Astrocyte (in vitro differentiated cells and primary cell): ENCODE measurements around the gene ADGRA1. TPM values are rescaled to one million over a fixed set of nuclear protein-coding genes. Genes with fewer than 3 reads are reported as not detected.

Source experiments
- DNase-seq: peaks from one replicate; pipeline ENCODE4 v3.0.0-alpha.2; 2010; ENCODE audit warnings: low read depth
- FAIRE-seq: peaks from 2 replicates; lab custom pipeline; 2011; peaks lifted over from hg19 to GRCh38; lab: Jason Lieb, UNC
- H2AFZ ChIP-seq: 2 replicates; pipeline ENCODE4 v1.6.0; 2012; ENCODE audit warnings: low read depth, low read length, inconsistent platforms
- H3K27ac ChIP-seq: 2 replicates; pipeline ENCODE4 v1.5.1; 2011; ENCODE audit warnings: low read depth, low read length, inconsistent platforms
- H3K27me3 ChIP-seq: 2 replicates; pipeline ENCODE4 v1.6.0; 2011; ENCODE audit warnings: low read length, inconsistent platforms; ENCODE audit not compliant: insufficient read depth
- H3K36me3 ChIP-seq: 2 replicates; pipeline ENCODE4 v1.5.1; 2011; ENCODE audit warnings: low read length, inconsistent platforms; ENCODE audit not compliant: insufficient read depth
- H3K4me1 ChIP-seq: 2 replicates; pipeline ENCODE4 v1.5.1; 2011; ENCODE audit warnings: low read length, inconsistent platforms; ENCODE audit not compliant: insufficient read depth
- H3K4me2 ChIP-seq: 2 replicates; pipeline ENCODE4 v1.6.0; 2012; ENCODE audit warnings: low read length, inconsistent platforms
- H3K4me3 ChIP-seq: 2 replicates; pipeline ENCODE4 v1.5.1; 2011; ENCODE audit warnings: low read depth, mild to moderate bottlenecking, low read length, inconsistent platforms; ENCODE audit not compliant: insufficient read depth
- H3K79me2 ChIP-seq: 2 replicates; pipeline ENCODE4 v1.6.0; 2012; ENCODE audit warnings: mild to moderate bottlenecking, low read length, inconsistent platforms; ENCODE audit not compliant: insufficient read depth
- H3K9ac ChIP-seq: 2 replicates; pipeline ENCODE4 v1.6.0; 2012; ENCODE audit warnings: mild to moderate bottlenecking, low read length, inconsistent platforms
- H3K9me3 ChIP-seq: 2 replicates; pipeline ENCODE4 v1.5.1; 2012; ENCODE audit warnings: low read depth, mild to moderate bottlenecking, low read length, inconsistent platforms; ENCODE audit not compliant: insufficient read depth
- H4K20me1 ChIP-seq: 2 replicates; pipeline ENCODE4 v1.6.0; 2012; ENCODE audit warnings: low read length, inconsistent platforms; ENCODE audit not compliant: insufficient read depth
- H3K27ac Mint-ChIP-seq: one replicate; pipeline ENCODE4 v1.8.0; 2021; ENCODE audit warnings: mild to moderate bottlenecking, mixed read lengths; ENCODE audit not compliant: unreplicated experiment
- H3K27me3 Mint-ChIP-seq: one replicate; pipeline ENCODE4 v1.8.0; 2021; ENCODE audit warnings: low read depth, mixed read lengths; ENCODE audit not compliant: unreplicated experiment
- H3K36me3 Mint-ChIP-seq: one replicate; pipeline ENCODE4 v1.8.0; 2021; ENCODE audit warnings: low read depth, mixed read lengths; ENCODE audit not compliant: unreplicated experiment
- H3K4me1 Mint-ChIP-seq: one replicate; pipeline ENCODE4 v1.8.0; 2021; ENCODE audit warnings: low read depth, mixed read lengths; ENCODE audit not compliant: unreplicated experiment
- H3K4me3 Mint-ChIP-seq: one replicate; pipeline ENCODE4 v1.8.0; 2021; ENCODE audit warnings: mild to moderate bottlenecking, moderate library complexity, mixed read lengths; ENCODE audit not compliant: unreplicated experiment
- H3K9me3 Mint-ChIP-seq: one replicate; pipeline ENCODE4 v1.8.0; 2021; ENCODE audit warnings: mild to moderate bottlenecking, mixed read lengths; ENCODE audit not compliant: unreplicated experiment
- EZH2 ChIP-seq: IDR thresholded peaks from 2 replicates; pipeline ENCODE4 v1.6.1; 2012; ENCODE audit warnings: mild to moderate bottlenecking, low read length, inconsistent platforms; ENCODE audit not compliant: insufficient read depth
- total RNA-seq: library from RNA; stranded (reverse); gene quantifications from 2 replicates; pipeline ENCODE4 v1.2.1, GENCODE V29; 2021
- TF ChIP-seq, protein P1 (sequence below): IDR thresholded peaks from 2 replicates; pipeline ENCODE4 v1.5.1; 2011; ENCODE audit warnings: low read depth, mild to moderate bottlenecking, inconsistent platforms, low read length, moderate library complexity; ENCODE audit not compliant: insufficient read depth

ADGRA1 gene
- total RNA-seq, 1 donor from 2014 or later = not detected

DNA sequence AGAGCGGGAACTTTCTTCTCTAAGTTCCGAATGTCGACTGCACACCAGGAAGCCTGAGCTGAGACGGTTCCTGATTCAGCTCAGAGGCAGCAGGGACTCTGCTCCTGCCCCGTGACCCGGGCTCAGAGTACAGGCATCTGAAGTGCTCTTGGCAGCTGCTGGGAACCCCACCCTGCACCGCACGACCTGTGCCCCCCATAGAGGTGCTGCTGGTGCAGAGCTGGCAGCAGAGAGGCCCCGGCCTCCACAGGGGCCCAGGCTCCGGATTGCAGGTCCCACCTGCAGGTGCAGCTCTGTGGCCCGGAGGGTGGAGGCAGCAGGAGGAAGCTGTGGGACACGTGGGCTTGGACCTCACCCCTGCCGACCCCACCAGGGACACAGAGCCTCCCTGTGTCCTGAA is 39.5 kb upstream of the ADGRA1 start:
- Histone ChIP-seq H4K20me1 (no peaks in the 10 kb centered on the region), H3K9me3 (no peaks in the 10 kb centered on the region), H3K36me3 (no peaks in the 10 kb centered on the region), H3K27ac (no peak overlapping the region), H3K27me3 (no peaks in the 10 kb centered on the region), H3K4me3 (no peak overlapping the region), H3K4me1 (no peaks in the 10 kb centered on the region), H3K9ac (no peak overlapping the region), H3K79me2 (no peaks in the 10 kb centered on the region), H2AFZ (no peak overlapping the region), H3K4me2 (no peak overlapping the region)
- no peak for TF ChIP-seq EZH2
- TF ChIP-seq, protein P1, sequence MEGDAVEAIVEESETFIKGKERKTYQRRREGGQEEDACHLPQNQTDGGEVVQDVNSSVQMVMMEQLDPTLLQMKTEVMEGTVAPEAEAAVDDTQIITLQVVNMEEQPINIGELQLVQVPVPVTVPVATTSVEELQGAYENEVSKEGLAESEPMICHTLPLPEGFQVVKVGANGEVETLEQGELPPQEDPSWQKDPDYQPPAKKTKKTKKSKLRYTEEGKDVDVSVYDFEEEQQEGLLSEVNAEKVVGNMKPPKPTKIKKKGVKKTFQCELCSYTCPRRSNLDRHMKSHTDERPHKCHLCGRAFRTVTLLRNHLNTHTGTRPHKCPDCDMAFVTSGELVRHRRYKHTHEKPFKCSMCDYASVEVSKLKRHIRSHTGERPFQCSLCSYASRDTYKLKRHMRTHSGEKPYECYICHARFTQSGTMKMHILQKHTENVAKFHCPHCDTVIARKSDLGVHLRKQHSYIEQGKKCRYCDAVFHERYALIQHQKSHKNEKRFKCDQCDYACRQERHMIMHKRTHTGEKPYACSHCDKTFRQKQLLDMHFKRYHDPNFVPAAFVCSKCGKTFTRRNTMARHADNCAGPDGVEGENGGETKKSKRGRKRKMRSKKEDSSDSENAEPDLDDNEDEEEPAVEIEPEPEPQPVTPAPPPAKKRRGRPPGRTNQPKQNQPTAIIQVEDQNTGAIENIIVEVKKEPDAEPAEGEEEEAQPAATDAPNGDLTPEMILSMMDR = no peak
- no peak overlapping the region for H3K27ac Mint-ChIP-seq
- H3K9me3 Mint-ChIP-seq = peaks cover 2% of the 10 kb centered on the region
- H3K27me3 Mint-ChIP-seq = peaks cover 55% of the 10 kb centered on the region
- H3K4me3 Mint-ChIP-seq = no peak overlapping the region
- DNase-seq (no peak), FAIRE-seq (no peak)
- no peaks in the 10 kb centered on the region for H3K36me3 Mint-ChIP-seq
- H3K4me1 Mint-ChIP-seq = no peaks in the 10 kb centered on the region

- no peak for TF ChIP-seq EZH2
- TF ChIP-seq, protein P1 = no peak
- no peak for DNase-seq
- Histone ChIP-seq H3K9me3 (no peaks in the 10 kb centered on the region), H3K27me3 (no peaks in the 10 kb centered on the region), H4K20me1 (no peaks in the 10 kb centered on the region), H3K79me2 (no peaks in the 10 kb centered on the region), H3K9ac (no peak overlapping the region), H3K36me3 (no peaks in the 10 kb centered on the region), H3K4me2 (no peak overlapping the region), H3K4me1 (no peaks in the 10 kb centered on the region), H3K27ac (no peak overlapping the region), H2AFZ (no peak overlapping the region), H3K4me3 (no peak overlapping the region)
- Mint-ChIP-seq H3K4me1 (no peaks in the 10 kb centered on the region), H3K36me3 (no peaks in the 10 kb centered on the region), H3K27me3 (peaks cover 52% of the 10 kb centered on the region), H3K4me3 (no peak overlapping the region), H3K9me3 (peaks cover 2% of the 10 kb centered on the region), H3K27ac (no peak overlapping the region)
- FAIRE-seq = no peak
Measured at GRCh38 chr10:133048926-133049325, 38.8 kb upstream of the ADGRA1 start.

DNA sequence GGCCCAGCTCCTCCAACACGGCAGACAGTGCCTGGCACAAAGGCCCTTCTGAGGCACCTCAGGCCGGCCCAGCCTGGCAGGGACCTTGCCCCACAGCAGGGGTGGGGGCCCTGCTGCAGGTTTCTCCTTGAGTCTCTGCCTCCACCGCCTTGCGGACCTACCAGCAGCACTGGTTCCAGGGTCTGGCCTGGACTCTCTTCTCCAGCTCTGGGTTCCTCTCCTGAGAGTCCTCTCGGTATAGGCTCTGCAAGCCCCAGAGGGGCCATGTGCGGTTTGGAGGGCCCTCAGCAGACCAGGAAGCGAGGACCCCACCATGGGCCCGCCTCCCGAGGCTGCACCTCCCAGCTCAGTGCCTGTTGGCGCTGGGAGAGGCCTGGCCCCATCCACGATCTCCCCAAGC is 38.1 kb upstream of the ADGRA1 start:
- peaks cover 2% of the 10 kb centered on the region for H3K9me3 Mint-ChIP-seq
- Histone ChIP-seq H3K4me2 (no peak overlapping the region), H3K4me3 (no peak overlapping the region), H3K9ac (no peak overlapping the region), H3K27me3 (no peaks in the 10 kb centered on the region), H3K79me2 (no peaks in the 10 kb centered on the region), H3K4me1 (no peaks in the 10 kb centered on the region), H4K20me1 (no peaks in the 10 kb centered on the region), H3K9me3 (peaks cover 4% of the 10 kb centered on the region), H3K36me3 (no peaks in the 10 kb centered on the region), H2AFZ (no peak overlapping the region), H3K27ac (no peak overlapping the region)
- H3K27ac Mint-ChIP-seq = no peak overlapping the region
- no peaks in the 10 kb centered on the region for H3K4me1 Mint-ChIP-seq
- TF ChIP-seq, protein P1 = no peak
- TF ChIP-seq EZH2 = no peak
- no peak overlapping the region for H3K4me3 Mint-ChIP-seq
- DNase-seq (no peak), FAIRE-seq (no peak)
- H3K36me3 Mint-ChIP-seq = no peaks in the 10 kb centered on the region
- peaks cover 48% of the 10 kb centered on the region for H3K27me3 Mint-ChIP-seq
